Cardiac fibroblast (primary cell): ENCODE results near the gene RAB3IL1.
A peak's percentile ranks its signal among the peaks of the same experiment; 100 is the strongest.

Experiments used
- DNase-seq, 2 donors: peaks; one replicate each; pipeline versions ENCODE4 v3.0.0 to v3.0.0-alpha.2; 2010; ENCODE audit warnings: low read depth in 2 of 2
- H3K4me3 ChIP-seq, 2 donors: replicated peaks in 1 of 2; 1 replicate in 1 of 2; 2 replicates in 1 of 2; pipeline ENCODE4 v1.5.1; 2011; ENCODE audit warnings: low read depth in 2 of 2, low read length in 2 of 2, mild to moderate bottlenecking in 2 of 2, moderate library complexity in 1 of 2
- TF ChIP-seq, protein P1 (sequence below): IDR thresholded peaks from one replicate; pipeline ENCODE4 v1.5.1; 2011; ENCODE audit warnings: low read depth, mild to moderate bottlenecking, low read length, inconsistent platforms

The RAB3IL1 gene

DNA sequence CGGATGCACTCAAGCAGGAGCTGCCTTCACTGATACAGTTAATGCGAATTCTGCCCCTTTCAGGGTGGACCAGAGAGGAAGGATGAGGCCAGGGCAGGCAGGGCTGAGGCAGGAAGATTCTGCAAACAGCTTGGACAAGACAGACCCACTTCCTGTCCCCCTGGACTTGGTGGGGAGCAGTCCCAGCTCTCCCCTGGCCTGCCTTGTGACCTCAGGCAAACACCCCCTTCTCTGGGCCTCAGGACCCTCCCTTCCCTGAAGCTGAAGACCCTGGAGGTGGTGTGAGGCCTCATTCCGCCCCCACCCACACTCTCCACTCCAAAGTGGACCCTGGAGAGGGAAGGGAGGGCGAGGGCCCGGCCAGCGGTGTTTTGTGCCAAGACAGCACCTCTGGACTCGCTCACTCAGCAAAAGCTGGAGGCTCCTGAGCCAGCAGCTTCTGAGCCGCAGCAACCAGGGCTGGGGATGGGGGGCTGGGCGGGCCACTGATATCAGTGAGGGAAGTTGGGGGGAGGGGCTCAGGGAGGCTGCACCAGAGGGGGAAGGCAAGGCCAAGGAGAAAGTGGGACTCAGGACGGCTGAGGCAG, 8.5 kb downstream of the RAB3IL1 start:
- H3K4me3 ChIP-seq = no peak overlapping the region
- DNase-seq = peak in 1 of 2 donors; percentile 47

DNA sequence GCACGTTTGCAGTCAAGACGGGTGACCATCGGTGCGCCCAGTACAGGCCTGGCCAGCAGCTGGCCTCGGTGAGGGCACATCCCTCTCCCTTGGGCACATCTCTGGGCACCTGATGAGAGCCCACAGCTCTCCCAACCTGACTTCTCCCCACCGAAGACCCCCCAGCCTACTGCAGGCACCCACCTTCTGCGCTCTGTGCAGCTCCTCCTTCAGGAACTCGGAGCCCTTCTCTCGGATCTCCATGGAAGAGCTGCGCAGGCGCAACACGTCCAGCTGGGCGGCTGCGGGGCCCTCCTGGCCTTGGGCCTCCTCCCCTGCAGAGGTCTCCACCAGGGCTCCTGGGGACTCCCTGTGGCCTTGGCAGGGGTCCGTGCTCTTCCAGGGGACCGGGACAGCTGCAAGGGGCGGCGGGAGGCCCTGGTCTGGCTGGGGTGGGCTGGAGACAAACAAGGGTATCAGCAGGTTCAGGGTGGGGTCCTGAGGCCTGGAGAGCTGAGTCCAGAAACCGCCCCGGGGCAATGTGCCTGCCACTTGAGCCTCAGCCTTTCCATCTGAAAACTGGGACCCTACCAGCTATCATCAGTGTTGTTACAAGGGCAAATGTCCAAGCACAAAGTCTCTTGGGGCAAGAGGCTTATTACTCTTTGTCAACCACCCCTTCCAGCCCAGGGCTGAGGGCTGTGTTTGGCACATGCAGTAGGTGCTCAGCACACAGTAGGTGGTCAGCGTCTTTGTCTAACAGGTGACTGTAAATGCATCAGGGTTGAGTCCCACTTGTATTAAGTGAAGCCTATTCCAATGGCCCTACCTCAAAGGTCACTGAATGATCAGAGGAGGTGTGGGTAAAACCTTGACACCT, 9.3 kb downstream of the RAB3IL1 start:
- H3K4me3 ChIP-seq = no peak overlapping the region
- DNase-seq = no peak
- TF ChIP-seq, protein P1, sequence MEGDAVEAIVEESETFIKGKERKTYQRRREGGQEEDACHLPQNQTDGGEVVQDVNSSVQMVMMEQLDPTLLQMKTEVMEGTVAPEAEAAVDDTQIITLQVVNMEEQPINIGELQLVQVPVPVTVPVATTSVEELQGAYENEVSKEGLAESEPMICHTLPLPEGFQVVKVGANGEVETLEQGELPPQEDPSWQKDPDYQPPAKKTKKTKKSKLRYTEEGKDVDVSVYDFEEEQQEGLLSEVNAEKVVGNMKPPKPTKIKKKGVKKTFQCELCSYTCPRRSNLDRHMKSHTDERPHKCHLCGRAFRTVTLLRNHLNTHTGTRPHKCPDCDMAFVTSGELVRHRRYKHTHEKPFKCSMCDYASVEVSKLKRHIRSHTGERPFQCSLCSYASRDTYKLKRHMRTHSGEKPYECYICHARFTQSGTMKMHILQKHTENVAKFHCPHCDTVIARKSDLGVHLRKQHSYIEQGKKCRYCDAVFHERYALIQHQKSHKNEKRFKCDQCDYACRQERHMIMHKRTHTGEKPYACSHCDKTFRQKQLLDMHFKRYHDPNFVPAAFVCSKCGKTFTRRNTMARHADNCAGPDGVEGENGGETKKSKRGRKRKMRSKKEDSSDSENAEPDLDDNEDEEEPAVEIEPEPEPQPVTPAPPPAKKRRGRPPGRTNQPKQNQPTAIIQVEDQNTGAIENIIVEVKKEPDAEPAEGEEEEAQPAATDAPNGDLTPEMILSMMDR = no peak

More for the DNA sequence above, 8.5 kb downstream of the RAB3IL1 start:
- TF ChIP-seq, protein P1 = no peak

DNA sequence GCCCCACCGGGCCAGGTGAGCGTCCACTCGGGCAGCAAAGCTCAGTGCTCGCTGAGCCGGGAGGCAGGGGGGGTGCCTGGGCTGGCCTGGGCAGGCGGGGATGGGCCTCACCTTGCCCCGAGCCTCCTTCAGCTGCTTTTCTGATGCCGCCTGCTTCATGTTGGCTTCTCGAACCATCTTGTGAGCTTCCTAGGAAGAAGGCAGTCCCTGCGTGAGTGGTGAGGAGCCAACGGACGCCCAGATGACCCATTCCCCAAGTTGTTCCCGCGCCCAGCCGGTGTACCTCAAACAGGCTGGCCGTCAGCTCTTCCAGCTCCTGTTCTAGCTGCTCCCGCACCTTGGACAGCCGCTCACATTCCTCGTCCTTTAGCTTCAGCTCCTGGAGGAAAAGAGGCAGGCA, 10.1 kb downstream of the RAB3IL1 start:
- DNase-seq = no peak
- TF ChIP-seq, protein P1 = no peak
- no peak overlapping the region for H3K4me3 ChIP-seq

DNA sequence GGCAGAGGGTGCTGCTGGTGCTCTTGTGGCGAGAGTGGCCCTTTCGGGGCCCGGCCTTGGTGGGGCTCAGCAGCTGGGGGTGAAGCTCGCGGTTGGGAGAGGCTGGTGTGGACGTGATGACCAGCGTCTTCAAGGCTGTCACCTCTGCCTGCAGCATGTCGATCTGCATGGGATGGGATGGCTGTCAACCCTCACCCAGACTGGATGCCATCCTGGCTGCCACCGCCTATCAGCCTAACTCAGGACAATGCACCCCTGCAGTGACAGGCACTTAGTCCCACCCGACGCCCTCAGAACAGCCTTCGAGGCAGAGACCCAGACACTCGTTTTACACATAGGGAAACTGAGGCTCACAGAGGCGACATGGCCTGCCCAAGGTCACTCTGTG, 10.8 kb downstream of the RAB3IL1 start:
- TF ChIP-seq, protein P1 = no peak
- H3K4me3 ChIP-seq = no peak overlapping the region
- no peak for DNase-seq

DNA sequence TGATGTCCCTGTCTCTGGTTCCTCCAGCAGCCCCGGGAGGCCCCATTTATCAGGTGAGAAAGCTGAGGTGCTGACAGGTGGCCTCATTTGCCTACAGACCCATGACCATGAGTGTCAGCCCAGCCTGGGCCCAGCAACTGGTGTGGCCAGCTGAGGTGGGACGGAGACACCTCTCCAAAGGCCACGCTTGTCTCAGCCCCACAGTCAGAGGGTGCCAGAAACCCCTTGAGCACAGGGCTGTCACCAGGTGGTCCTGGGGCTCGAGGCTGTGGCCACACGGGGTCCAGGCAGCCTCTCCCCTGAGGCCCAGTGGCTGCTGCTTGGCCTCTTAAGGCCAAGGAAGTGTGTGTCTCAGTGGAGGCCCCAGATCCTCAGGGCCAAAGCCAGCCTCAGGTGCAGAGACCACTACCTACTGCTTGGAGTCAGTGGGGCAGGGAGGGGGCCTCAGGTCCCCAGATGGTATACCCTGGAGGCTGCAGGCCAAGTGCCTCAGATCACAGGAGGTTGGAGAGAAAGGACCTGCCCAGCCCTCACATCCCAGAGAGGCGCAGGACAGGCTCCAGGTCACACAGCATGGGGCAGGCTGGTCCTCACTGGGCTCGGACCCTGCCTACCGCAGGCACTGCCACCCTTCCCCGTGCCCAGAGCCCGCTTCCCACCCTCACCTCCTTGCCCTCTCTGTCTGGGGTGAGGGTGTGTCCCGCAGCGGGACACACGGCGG, 11.4 kb downstream of the RAB3IL1 start:
- no peak for DNase-seq
- TF ChIP-seq, protein P1 = no peak
- no peak overlapping the region for H3K4me3 ChIP-seq

DNA sequence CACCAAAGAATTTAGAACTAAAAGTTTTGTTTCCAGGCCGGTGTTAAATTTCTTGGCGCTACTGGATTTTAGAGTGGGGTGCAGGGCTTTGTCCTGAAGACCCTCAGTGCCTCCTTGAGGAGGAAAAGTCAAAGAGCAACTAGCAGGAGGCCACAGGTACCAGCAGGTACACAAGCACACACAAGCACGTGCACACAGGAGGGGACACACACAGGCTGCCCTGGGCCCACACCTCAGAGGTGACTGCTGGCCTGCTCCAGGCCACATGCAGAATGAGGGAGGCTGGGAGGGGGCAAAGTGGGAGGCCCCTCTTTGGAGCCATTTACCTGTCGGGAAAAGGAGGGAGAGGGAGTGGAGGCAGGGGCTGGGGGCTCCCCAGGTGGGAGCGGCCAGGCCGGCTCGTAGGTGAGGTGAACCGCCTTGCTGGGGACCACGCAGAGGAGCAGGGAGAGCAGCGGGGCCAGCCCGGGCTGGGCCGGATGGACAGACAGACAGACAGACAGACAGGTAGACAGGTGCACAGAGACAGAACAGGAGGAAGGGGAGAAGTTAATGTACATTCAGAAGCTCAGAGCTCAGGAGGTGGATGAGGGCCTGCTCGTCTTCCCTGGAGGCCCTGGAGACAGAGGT, 12.2 kb downstream of the RAB3IL1 start:
- TF ChIP-seq, protein P1 = no peak
- DNase-seq = no peak
- H3K4me3 ChIP-seq = no peak overlapping the region
